H1 (cell line): Measurements from ENCODE around the gene SNRPE. TPM values are rescaled to one million over a fixed set of nuclear protein-coding genes. Genes with fewer than 3 reads are reported as not detected.

Source experiments
- CTCF ChIA-PET: fragments of 300-600 bp; sonication (Branson Sonifier 250); formaldehyde crosslinking; loops from one replicate; lab custom pipeline; 2021; ENCODE audit not compliant: partially characterized antibody; lab: Charles Lee
- POLR2A ChIA-PET: fragments of 300-600 bp; sonication (Branson Sonifier 250); formaldehyde crosslinking; loops from one replicate; lab custom pipeline; 2021; ENCODE audit warnings: inconsistent platforms; ENCODE audit not compliant: partially characterized antibody; lab: Charles Lee
- DNase-seq, 2 experiments: peaks; one replicate each; pipeline versions ENCODE4 v3.0.0 to v3.0.0-alpha.2; 2010 to 2022; ENCODE audit warnings: low spot score in 2 of 2, low read depth in 1 of 2, mixed read lengths in 1 of 2
- FAIRE-seq: peaks from 2 replicates; lab custom pipeline; 2011; peaks lifted over from hg19 to GRCh38; lab: Jason Lieb, UNC
- H2AFZ ChIP-seq: 2 replicates; pipeline ENCODE4 v1.8.1; 2012; ENCODE audit warnings: low read length, inconsistent platforms
- H2AK5ac ChIP-seq: 2 replicates; pipeline ENCODE4 v1.6.1; 2013; ENCODE audit warnings: low read depth, low read length
- H2BK120ac ChIP-seq: replicated peaks from 2 replicates; pipeline ENCODE3; 2013; ENCODE audit warnings: low read depth, low read length, inconsistent platforms
- H2BK12ac ChIP-seq: 2 replicates; pipeline ENCODE4 v1.6.1; 2013; ENCODE audit warnings: low read depth, low read length
- H2BK15ac ChIP-seq: 2 replicates; pipeline ENCODE4 v1.6.1; 2013; ENCODE audit warnings: low read length
- H2BK20ac ChIP-seq: 2 replicates; pipeline ENCODE4 v1.6.1; 2013; ENCODE audit warnings: low read length
- H2BK5ac ChIP-seq: 2 replicates; pipeline ENCODE4 v1.6.1; 2013; ENCODE audit warnings: low read depth, low read length
- H3K14ac ChIP-seq: 2 replicates; pipeline ENCODE4 v1.6.1; 2013; ENCODE audit warnings: inconsistent platforms; ENCODE audit not compliant: insufficient read length
- H3K18ac ChIP-seq: 2 replicates; pipeline ENCODE4 v1.6.1; 2013; ENCODE audit warnings: low read length; ENCODE audit errors: extremely low read depth
- H3K23ac ChIP-seq: 2 replicates; pipeline ENCODE4 v1.6.1; 2013; ENCODE audit warnings: inconsistent platforms; ENCODE audit not compliant: insufficient read length
- H3K23me2 ChIP-seq: 2 replicates; pipeline ENCODE4 v1.6.1; 2013; ENCODE audit warnings: low read depth, low read length
- H3K27ac ChIP-seq: 2 replicates; pipeline ENCODE4 v1.6.1; 2011; ENCODE audit warnings: low read depth, low read length, inconsistent platforms
- H3K27me3 ChIP-seq, 4 experiments: replicated peaks in 1 of 4; 1 replicate in 1 of 4; 2 replicates in 3 of 4; pipeline versions ENCODE4 v1.6.1 to v1.8.1; 2011 to 2013; ENCODE audit warnings: low read length in 3 of 4, mild to moderate bottlenecking in 3 of 4, inconsistent platforms in 2 of 4, mixed read lengths in 2 of 4, moderate library complexity in 1 of 4; ENCODE audit not compliant: control insufficient read depth in 3 of 4, insufficient read depth in 3 of 4; ENCODE audit errors: extremely low read depth in 1 of 4
- H3K36me3 ChIP-seq, 4 experiments: 2 replicates each; pipeline versions ENCODE4 v1.6.1 to v1.8.1; 2011 to 2013; ENCODE audit warnings: mild to moderate bottlenecking in 4 of 4, low read length in 3 of 4, moderate library complexity in 2 of 4, control low read depth in 1 of 4, inconsistent platforms in 1 of 4; ENCODE audit not compliant: insufficient read depth in 4 of 4, control insufficient read depth in 2 of 4
- H3K4ac ChIP-seq: replicated peaks from 2 replicates; pipeline ENCODE3; 2013; ENCODE audit warnings: low read length, low read depth, mixed read lengths, inconsistent platforms; ENCODE audit not compliant: insufficient read length
- H3K4me1 ChIP-seq, 4 experiments: replicated peaks in 1 of 4; 1 replicate in 1 of 4; 2 replicates in 3 of 4; pipeline versions ENCODE4 v1.6.1 to v1.8.1; 2011 to 2013; ENCODE audit warnings: low read length in 3 of 4, inconsistent platforms in 2 of 4, mixed read lengths in 1 of 4; ENCODE audit not compliant: insufficient read depth in 4 of 4, control insufficient read depth in 3 of 4
- H3K4me2 ChIP-seq, 2 experiments: 2 replicates each; pipeline versions ENCODE4 v1.6.1 to v1.8.1; 2011 to 2013; ENCODE audit warnings: low read depth in 2 of 2, low read length in 2 of 2, control low read depth in 1 of 2, inconsistent platforms in 1 of 2, mild to moderate bottlenecking in 1 of 2; ENCODE audit not compliant: insufficient read depth in 1 of 2
- H3K4me3 ChIP-seq, 4 experiments: fragments of 200-600, 300-600 bp in 1 of 4; sonication (generic), shearing (Covaris generic), sonication (Bioruptor Twin) in 1 of 4; 2 replicates each; pipeline versions ENCODE4 v1.5.1 to v1.8.1; 2011 to 2016; ENCODE audit warnings: low read length in 4 of 4, low read depth in 3 of 4, control low read depth in 2 of 4, inconsistent platforms in 2 of 4, mild to moderate bottlenecking in 2 of 4, mixed read lengths in 1 of 4, moderate library complexity in 1 of 4; ENCODE audit not compliant: insufficient read depth in 2 of 4; ENCODE audit errors: extremely low read depth in 1 of 4
- H3K56ac ChIP-seq: replicated peaks from 2 replicates; pipeline ENCODE3; 2013; ENCODE audit warnings: low read depth, mild to moderate bottlenecking, mixed read lengths, low read length, inconsistent platforms; ENCODE audit not compliant: insufficient read length
- H3K79me1 ChIP-seq: 2 replicates; pipeline ENCODE4 v1.6.1; 2013; ENCODE audit warnings: low read depth, low read length, control low read depth
- H3K79me2 ChIP-seq, 2 experiments: 2 replicates each; pipeline versions ENCODE4 v1.6.1 to v1.8.1; 2012 to 2013; ENCODE audit warnings: low read length in 2 of 2, mild to moderate bottlenecking in 2 of 2, inconsistent platforms in 1 of 2; ENCODE audit not compliant: insufficient read depth in 2 of 2, control insufficient read depth in 1 of 2
- H3K9ac ChIP-seq, 4 experiments: replicated peaks in 1 of 4; 1 replicate in 1 of 4; 2 replicates in 3 of 4; pipeline versions ENCODE4 v1.6.1 to v1.8.1; 2011 to 2013; ENCODE audit warnings: low read depth in 3 of 4, low read length in 3 of 4, control low read depth in 2 of 4, mild to moderate bottlenecking in 2 of 4, moderate library complexity in 2 of 4, inconsistent platforms in 1 of 4; ENCODE audit errors: extremely low read depth in 1 of 4
- H3K9me3 ChIP-seq, 2 experiments: 2 replicates each; pipeline versions ENCODE4 v1.6.1 to v1.8.1; 2012 to 2013; ENCODE audit warnings: mild to moderate bottlenecking in 2 of 2, moderate library complexity in 2 of 2, control low read depth in 1 of 2, inconsistent platforms in 1 of 2, low read depth in 1 of 2, low read length in 1 of 2, mixed read lengths in 1 of 2; ENCODE audit not compliant: insufficient read depth in 2 of 2
- H4K20me1 ChIP-seq, 2 experiments: replicated peaks in 1 of 2; 2 replicates each; pipeline versions ENCODE3 to v1.8.1; 2011 to 2013; ENCODE audit warnings: inconsistent platforms in 2 of 2, low read length in 2 of 2, mild to moderate bottlenecking in 1 of 2; ENCODE audit not compliant: insufficient read depth in 2 of 2, control insufficient read depth in 1 of 2
- H4K5ac ChIP-seq: 2 replicates; pipeline ENCODE4 v1.6.1; 2013; ENCODE audit warnings: low read length, low read depth, mixed read lengths, inconsistent platforms; ENCODE audit not compliant: insufficient read length
- H4K8ac ChIP-seq: 2 replicates; pipeline ENCODE4 v1.8.0; 2013; ENCODE audit warnings: mild to moderate bottlenecking, moderate library complexity, low read length, inconsistent platforms; ENCODE audit not compliant: insufficient read depth; ENCODE audit errors: extremely low read depth
- H4K91ac ChIP-seq: replicated peaks from 2 replicates; pipeline ENCODE3; 2013; ENCODE audit warnings: low read length, mixed read lengths, inconsistent platforms; ENCODE audit not compliant: insufficient read length
- ATF3 ChIP-seq: IDR thresholded peaks from 2 replicates; pipeline ENCODE4 v1.6.1; 2011; ENCODE audit warnings: low read depth, mild to moderate bottlenecking, low read length; ENCODE audit not compliant: insufficient read depth
- GABPA ChIP-seq: IDR thresholded peaks from 2 replicates; pipeline ENCODE4 v1.6.1; 2011; ENCODE audit warnings: mild to moderate bottlenecking, low read length, moderate library complexity, borderline replicate concordance; ENCODE audit not compliant: insufficient read depth
- GTF2F1 ChIP-seq: IDR thresholded peaks from 2 replicates; pipeline ENCODE4 v1.6.1; 2012; ENCODE audit warnings: low read depth, low read length, improper control_type of control experiment, borderline replicate concordance
- HDAC2 ChIP-seq, 2 experiments: fragments of 300-600 bp in 1 of 2; sonication (generic) in 1 of 2; IDR thresholded peaks; 2 replicates each; pipeline ENCODE4 v1.6.1; 2011 to 2012; ENCODE audit warnings: low read depth in 2 of 2, low read length in 2 of 2, mild to moderate bottlenecking in 2 of 2, moderate library complexity in 2 of 2, borderline replicate concordance in 1 of 2, inconsistent platforms in 1 of 2
- SP2 ChIP-seq: IDR thresholded peaks from 2 replicates; pipeline ENCODE4 v1.6.1; 2012; ENCODE audit warnings: mild to moderate bottlenecking, low read length, inconsistent platforms
- TAF7 ChIP-seq: optimal IDR thresholded peaks from 2 replicates; pipeline ENCODE3; 2011; ENCODE audit warnings: low read depth, mild to moderate bottlenecking, inconsistent platforms, low read length, moderate library complexity, borderline replicate concordance
- WGBS, 2 experiments: shearing (Covaris generic) in 1 of 2; methylation state at CpG; one replicate each; pipeline versions ENCODE4 v1.1.6 to v1.1.7; 2013 to 2015; ENCODE audit warnings: low lambda C conversion rate in 2 of 2, mixed read lengths in 2 of 2, inconsistent platforms in 1 of 2, low coverage in 1 of 2, missing lambda C conversion rate in 1 of 2; ENCODE audit not compliant: insufficient replicate concordance in 2 of 2, insufficient coverage in 1 of 2, insufficient read length in 1 of 2; ENCODE audit errors: extremely low coverage in 1 of 2, missing lambda C conversion rate in 1 of 2; 5-methylcytosine and 5-hydroxymethylcytosine counted together
- polyA plus RNA-seq, 7 experiments: library from polyadenylated mRNA; depleted of rRNA in 3 of 7; stranded (reverse) in 5 of 7; unstranded in 2 of 7; fragments of >200 nt in 5 of 7; fragments of 200-250 nt in 2 of 7; gene quantifications; 1 replicate in 5 of 7; 2 replicates in 1 of 7; 4 replicates in 1 of 7; pipeline versions ENCODE4 v1.2.1 to v1.2.3, GENCODE V29; 2011 to 2013; ENCODE audit warnings: missing spikeins in 2 of 7, mixed read lengths in 2 of 7
- total RNA-seq: library from RNA; stranded (reverse); fragmentation: NEBNext Ultra II Directional; extraction: Animal tissue kit (Norgen Biotek cat#: 25700); gene quantifications from 2 replicates; pipeline ENCODE4 v1.2.1, GENCODE V29; 2021
- TF ChIP-seq, protein P1 (sequence below): IDR thresholded peaks from 2 replicates; pipeline ENCODE4 v1.6.1; 2012; ENCODE audit warnings: inconsistent platforms

SNRPE gene
- total and polyA plus RNA-seq, 2 of the 8 experiments (the other 6 are each of a cell fraction or from before 2014, with no cell fraction given) = 416 to 461 TPM

- no peak overlapping the region for H4K91ac ChIP-seq
- no peaks in the 10 kb centered on the region for H3K4me1 ChIP-seq
- ChIA-PET POLR2A (no interaction called here), CTCF (interaction anchor here (0.5 to 0.6 kb wide), 2 partner anchors 16 to 32 kb away, joined by 3 read pairs; no protein-coding TSS in a partner anchor)
- no peak overlapping the region for H3K18ac ChIP-seq
- 94% methylated on average over 3 of the region's 3 CpGs; no CpG with 5 or more reads in 1 of the 2 experiments for WGBS, 2 experiments
- H3K23ac ChIP-seq = no peak overlapping the region
- H3K14ac ChIP-seq = no peak overlapping the region
- no peak overlapping the region for H3K4me2 ChIP-seq
- H3K27me3 ChIP-seq = no peaks in the 10 kb centered on the region
- no peak overlapping the region for H3K56ac ChIP-seq
- H2AFZ ChIP-seq = no peak overlapping the region
- no peaks in the 10 kb centered on the region for H3K36me3 ChIP-seq
- DNase-seq (no peak), FAIRE-seq (no peak)
- H3K79me2 ChIP-seq = no peaks in the 10 kb centered on the region
- H3K79me1 ChIP-seq = no peaks in the 10 kb centered on the region
- H4K8ac ChIP-seq = no peak overlapping the region
- H3K27ac ChIP-seq = no peak overlapping the region
- no peak overlapping the region for H2BK120ac ChIP-seq
- no peak overlapping the region for H3K9ac ChIP-seq
- no peaks in the 10 kb centered on the region for H3K23me2 ChIP-seq
- H2BK5ac ChIP-seq = no peak overlapping the region
- H4K5ac ChIP-seq = no peak overlapping the region
- no peak overlapping the region for H3K4me3 ChIP-seq
- H3K4ac ChIP-seq = no peak overlapping the region
- no peak overlapping the region for H2BK20ac ChIP-seq
- H4K20me1 ChIP-seq = no peaks in the 10 kb centered on the region
- H2AK5ac ChIP-seq = no peak overlapping the region
- no peak overlapping the region for H2BK12ac ChIP-seq
- no peak overlapping the region for H2BK15ac ChIP-seq
- peaks cover 0 to 5% of the 10 kb centered on the region in 2 experiments; a peak in 1 of 4 replicates for H3K9me3 ChIP-seq
- TF ChIP-seq ATF3 (no peak), TAF7 (no peak), GABPA (no peak), HDAC2 (IDR thresholded peaks at IDR 0.05; ENCODE audit: borderline replicate concordance in 1 of 2, low read depth in 2 of 2, low read length in 2 of 2) (no peak), GTF2F1 (no peak), SP2 (no peak)
- TF ChIP-seq, protein P1, sequence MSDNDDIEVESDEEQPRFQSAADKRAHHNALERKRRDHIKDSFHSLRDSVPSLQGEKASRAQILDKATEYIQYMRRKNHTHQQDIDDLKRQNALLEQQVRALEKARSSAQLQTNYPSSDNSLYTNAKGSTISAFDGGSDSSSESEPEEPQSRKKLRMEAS = no peak
Observed at GRCh38 chr1:203915811-203916210, 54.4 kb downstream of the SNRPE start.
